RWPE1 (cell line): Measurements from ENCODE around the gene PCGF3.
A peak's percentile ranks its signal among the peaks of the same experiment; 100 is the strongest.
"Not testable (repeated sequence)": the region's sequence is repeated elsewhere in the genome, so short reads cannot be mapped to it uniquely, and the experiment has no call there.

Experiments
- CTCF ChIA-PET: fragments of 350-600 bp; sonication (Branson Sonifier 250); formaldehyde crosslinking; extraction: SDS; loops from one replicate; lab custom pipeline; 2021; lab: Yijun Ruan, JAX
- POLR2A ChIA-PET: fragments of 400-600 bp; formaldehyde crosslinking; extraction: SDS; loops from one replicate; lab custom pipeline; 2020; ENCODE audit warnings: antibody characterized with exemption; ENCODE audit not compliant: low non-redundant PET; lab: Yijun Ruan, JAX
- DNase-seq: peaks from one replicate; pipeline ENCODE4 v3.0.0; 2012; ENCODE audit warnings: low spot score
- H3K27ac ChIP-seq: fragments of 450-650 bp; 2 replicates; pipeline ENCODE4 v1.5.1; 2017
- CTCF ChIP-seq: fragments of 450-650 bp; conservative IDR thresholded peaks from 2 replicates; pipeline ENCODE4 v1.5.1; 2017; ENCODE audit warnings: low read depth, mild to moderate bottlenecking

The PCGF3 gene

GRCh38 chr4:752196-752861 lies 46.7 kb downstream of the PCGF3 start:
- no peak overlapping the region for H3K27ac ChIP-seq
- ChIA-PET CTCF (no interaction called here), POLR2A (no interaction called here)
- no peak for DNase-seq
- TF ChIP-seq CTCF, result no peak

- DNase-seq, CTCF ChIA-PET, H3K27ac ChIP-seq, POLR2A ChIA-PET: not testable (repeated sequence)
Measured at GRCh38 chr4:753186-753585, 47.6 kb downstream of the PCGF3 start.

GRCh38 chr4:754221-755120 lies 48.8 kb downstream of the PCGF3 start:
- no peak overlapping the region for H3K27ac ChIP-seq
- TF ChIP-seq CTCF, result no peak
- DNase-seq, result no peak
- POLR2A ChIA-PET, result interaction anchor here (0.7 to 0.8 kb wide), 2 partner anchors 12 to 26 kb away, joined by 3 read pairs; no protein-coding TSS in a partner anchor
- CTCF ChIA-PET, result no interaction called here

GRCh38 chr4:757111-757510 lies 51.5 kb downstream of the PCGF3 start:
- DNase-seq, result no peak
- TF ChIP-seq CTCF, result no peak
- CTCF ChIA-PET, result no interaction called here
- POLR2A ChIA-PET, result no interaction called here
- no peak overlapping the region for H3K27ac ChIP-seq

GRCh38 chr4:759810-760209 lies 54.2 kb downstream of the PCGF3 start:
- CTCF ChIA-PET, POLR2A ChIA-PET: not testable (repeated sequence)

GRCh38 chr4:760616-761015 lies 55.0 kb downstream of the PCGF3 start:
- H3K27ac ChIP-seq, result 0 out of 2 replicates have a peak overlapping the region, but pooled peaks have one; percentile 12
- no peak for TF ChIP-seq CTCF
- no peak for DNase-seq
- CTCF ChIA-PET, result no interaction called here
- POLR2A ChIA-PET, result no interaction called here

More at GRCh38 chr4:759810-760209, 54.2 kb downstream of the PCGF3 start:
- not testable (repeated sequence) for DNase-seq, H3K27ac ChIP-seq

- 0 out of 2 replicates have a peak overlapping the region, but pooled peaks have one; percentile 12 for H3K27ac ChIP-seq
- no peak for DNase-seq
- POLR2A ChIA-PET, result no interaction called here
- TF ChIP-seq CTCF, result no peak
- CTCF ChIA-PET, result no interaction called here
Measured at GRCh38 chr4:761086-761485, 55.5 kb downstream of the PCGF3 start.
